OCI-LY3 (cell line): ENCODE measurements around the gene DEFB131A.
"Not testable (repeated sequence)": the region's sequence is repeated elsewhere in the genome, so short reads cannot be mapped to it uniquely, and the experiment has no call there.

Source experiments
- EZH2phosphoT487 ChIP-seq: fragments of 200-600 bp; shearing (Covaris generic); IDR thresholded peaks from 2 replicates; pipeline ENCODE4 v1.6.1; 2018; ENCODE audit warnings: antibody characterized with exemption, mixed run types, low read depth
- TF ChIP-seq, protein P1 (sequence below): fragments of 200-600, 300-600 bp; sonication (generic); IDR thresholded peaks from 2 replicates; pipeline ENCODE4 v1.5.1; 2014; ENCODE audit warnings: antibody characterized with exemption, low read length, low read depth

DNA sequence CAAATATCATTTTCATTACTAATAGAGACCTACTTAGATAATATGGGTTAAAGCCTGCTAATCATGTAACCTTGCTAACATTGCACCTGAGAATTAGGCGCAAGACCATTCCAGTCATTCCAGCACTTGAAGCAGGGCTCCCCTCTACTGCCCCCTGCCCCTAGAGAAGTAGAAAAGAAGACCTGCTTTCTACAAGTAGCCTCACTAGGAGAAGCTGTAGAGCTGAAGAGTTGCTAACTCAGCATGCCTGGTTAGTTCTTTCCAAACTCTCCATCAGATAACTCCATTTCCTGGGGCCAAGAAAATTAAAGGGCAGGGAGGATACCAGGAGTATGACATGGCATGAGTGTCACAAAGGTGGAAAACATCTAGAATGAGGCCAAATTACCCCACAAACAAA is 14.2 kb upstream of the DEFB131A start:
- TF ChIP-seq, protein P1, sequence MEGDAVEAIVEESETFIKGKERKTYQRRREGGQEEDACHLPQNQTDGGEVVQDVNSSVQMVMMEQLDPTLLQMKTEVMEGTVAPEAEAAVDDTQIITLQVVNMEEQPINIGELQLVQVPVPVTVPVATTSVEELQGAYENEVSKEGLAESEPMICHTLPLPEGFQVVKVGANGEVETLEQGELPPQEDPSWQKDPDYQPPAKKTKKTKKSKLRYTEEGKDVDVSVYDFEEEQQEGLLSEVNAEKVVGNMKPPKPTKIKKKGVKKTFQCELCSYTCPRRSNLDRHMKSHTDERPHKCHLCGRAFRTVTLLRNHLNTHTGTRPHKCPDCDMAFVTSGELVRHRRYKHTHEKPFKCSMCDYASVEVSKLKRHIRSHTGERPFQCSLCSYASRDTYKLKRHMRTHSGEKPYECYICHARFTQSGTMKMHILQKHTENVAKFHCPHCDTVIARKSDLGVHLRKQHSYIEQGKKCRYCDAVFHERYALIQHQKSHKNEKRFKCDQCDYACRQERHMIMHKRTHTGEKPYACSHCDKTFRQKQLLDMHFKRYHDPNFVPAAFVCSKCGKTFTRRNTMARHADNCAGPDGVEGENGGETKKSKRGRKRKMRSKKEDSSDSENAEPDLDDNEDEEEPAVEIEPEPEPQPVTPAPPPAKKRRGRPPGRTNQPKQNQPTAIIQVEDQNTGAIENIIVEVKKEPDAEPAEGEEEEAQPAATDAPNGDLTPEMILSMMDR: not testable (repeated sequence)
- not testable (repeated sequence) for TF ChIP-seq EZH2phosphoT487
